ENCODE data around the gene JARID2.
A peak's percentile ranks its signal among the peaks of the same experiment; 100 is the strongest.

JARID2 gene

DNA sequence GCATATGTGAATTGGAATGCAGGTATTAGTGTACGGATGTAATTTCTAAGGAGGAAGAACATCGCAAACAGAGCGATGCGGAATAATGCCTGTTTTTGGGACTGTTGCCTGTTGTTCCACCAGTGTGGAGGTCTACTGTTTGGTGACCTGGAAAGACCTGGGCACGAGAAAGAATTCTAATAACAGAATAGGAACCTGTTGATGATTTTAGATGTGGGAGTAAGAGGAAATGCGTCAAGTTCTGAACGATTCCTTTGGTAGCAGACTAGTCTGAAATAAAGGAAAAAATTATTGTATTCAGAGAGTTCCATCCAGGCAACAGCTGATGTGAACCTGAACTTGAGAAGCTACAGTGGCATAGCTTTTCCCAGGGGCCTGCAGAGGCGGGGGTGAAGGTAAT lies 224.9 kb downstream of the JARID2 start:
- no peak for DNase-seq (ENCODE audit: low read depth)

DNA sequence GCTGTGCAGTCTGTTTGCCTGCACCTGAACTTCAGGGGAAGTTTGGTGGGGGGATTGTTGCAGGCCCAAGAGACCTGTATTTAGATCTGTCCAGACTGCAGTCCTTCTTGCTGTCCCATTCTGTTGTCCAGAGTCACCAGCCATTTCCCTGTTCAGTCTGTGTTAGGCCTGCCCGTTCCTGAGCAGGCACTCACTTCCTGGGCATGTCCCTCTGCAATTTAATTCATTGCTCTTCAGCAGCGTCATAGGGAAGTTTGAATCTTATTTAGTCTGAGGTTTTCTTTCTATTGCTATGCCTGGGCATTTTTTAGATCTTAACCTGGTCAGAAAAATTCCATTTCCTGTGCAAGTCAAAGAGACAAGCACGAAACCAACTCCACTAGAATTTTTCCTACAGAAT lies 226.8 kb downstream of the JARID2 start:
- DNase-seq (ENCODE audit: low read depth), result no peak

DNA sequence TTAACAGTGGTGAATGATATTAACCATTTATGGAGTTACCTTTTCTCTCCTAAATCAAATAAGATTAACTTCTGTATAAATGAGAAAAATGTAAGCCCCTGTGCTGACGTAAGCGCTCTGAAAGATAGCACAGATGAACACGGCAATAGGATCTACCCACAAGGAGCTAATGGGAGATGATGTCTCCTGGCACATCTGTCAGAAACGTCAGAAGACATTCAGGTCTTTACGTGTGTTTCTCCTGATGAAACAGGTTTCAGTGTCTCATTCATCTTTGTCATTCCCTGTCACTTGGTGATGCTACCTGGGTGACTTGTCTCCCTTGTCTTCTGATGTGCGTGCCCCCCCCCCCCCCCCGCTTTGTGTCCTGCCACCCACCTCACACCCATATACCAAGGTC lies 227.3 kb downstream of the JARID2 start:
- no peak for DNase-seq (ENCODE audit: low read depth)

DNA sequence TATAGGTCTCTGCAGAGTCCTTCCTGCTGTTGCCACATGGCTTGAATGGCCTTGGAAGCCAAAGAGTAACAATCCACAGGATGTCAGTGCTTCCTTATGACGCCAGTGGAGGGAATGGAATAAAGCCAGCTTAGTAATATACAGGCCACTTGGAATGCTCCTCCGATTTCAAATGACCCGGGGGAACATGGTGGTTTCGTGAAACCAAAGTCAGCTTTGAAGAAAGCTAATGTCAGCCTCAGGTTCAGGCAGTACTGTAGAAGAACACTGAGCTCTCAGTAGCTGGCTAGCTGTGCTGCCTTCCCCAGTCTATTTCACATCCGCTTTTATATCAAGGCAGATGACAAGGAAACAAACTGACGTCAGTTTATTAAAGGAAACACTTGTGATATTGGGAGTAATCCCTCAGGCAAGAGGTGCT lies 227.9 kb downstream of the JARID2 start:
- peak; percentile 64 for DNase-seq (ENCODE audit: low read depth)

DNA sequence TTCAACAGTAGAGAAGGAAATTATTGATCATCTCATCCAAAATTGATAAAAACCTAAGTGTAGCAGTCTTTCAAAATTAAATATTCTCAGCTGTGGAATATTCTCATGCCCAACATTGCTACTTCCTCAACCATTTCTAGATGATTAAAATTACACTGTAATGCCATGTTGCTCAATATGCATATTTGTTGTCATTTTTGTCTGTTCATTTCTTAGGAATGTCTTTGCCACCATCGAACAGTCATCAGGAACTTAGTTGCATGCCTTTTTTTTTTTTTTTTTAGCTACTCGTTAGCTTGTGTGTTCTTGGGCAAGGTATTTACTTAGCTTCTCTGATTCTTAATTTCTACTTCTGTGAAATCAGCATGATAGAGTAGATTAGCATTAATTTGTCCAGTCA lies 228.3 kb downstream of the JARID2 start:
- peak; percentile 63 for DNase-seq (ENCODE audit: low read depth)

DNA sequence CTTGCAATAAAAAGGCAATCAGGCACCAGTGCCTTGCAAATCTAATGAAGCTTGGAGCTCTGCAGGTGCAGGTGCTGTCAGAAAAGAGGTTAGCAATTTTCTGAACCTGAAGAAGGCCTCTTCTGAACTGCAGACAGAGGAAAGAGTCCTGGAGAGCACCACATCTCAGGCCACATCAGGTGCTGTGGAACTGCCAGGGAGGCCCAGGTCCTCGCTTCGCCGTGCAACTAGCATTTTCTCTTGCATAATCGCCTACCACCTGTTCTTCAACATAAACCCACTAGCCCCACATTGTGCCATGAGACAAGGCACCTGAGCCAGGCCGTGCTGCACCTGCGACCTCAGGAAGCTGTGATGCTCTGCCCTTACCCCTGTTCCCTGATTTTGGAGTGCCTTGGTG lies 229.4 kb downstream of the JARID2 start:
- DNase-seq (ENCODE audit: low read depth), result no peak

DNA sequence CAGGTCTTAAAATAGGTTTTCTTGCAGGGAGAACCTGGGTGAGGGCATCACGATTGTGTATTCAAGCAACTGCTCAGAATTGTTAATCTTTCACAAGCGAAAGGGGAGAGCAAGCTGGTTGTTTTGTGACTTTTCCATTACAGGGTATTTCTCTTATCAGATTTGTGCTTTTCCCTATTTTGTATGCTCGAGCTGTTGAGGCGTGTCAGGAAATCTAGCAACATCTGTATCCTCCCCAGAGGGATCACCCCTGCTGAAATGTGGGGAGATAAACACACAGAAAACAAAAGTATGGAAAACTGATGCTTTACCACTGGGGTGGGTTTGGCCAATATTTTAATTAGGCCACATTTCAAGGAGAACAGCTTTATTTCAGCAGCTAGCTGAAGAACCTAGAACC lies 230.0 kb downstream of the JARID2 start:
- DNase-seq (ENCODE audit: low read depth), result no peak

DNA sequence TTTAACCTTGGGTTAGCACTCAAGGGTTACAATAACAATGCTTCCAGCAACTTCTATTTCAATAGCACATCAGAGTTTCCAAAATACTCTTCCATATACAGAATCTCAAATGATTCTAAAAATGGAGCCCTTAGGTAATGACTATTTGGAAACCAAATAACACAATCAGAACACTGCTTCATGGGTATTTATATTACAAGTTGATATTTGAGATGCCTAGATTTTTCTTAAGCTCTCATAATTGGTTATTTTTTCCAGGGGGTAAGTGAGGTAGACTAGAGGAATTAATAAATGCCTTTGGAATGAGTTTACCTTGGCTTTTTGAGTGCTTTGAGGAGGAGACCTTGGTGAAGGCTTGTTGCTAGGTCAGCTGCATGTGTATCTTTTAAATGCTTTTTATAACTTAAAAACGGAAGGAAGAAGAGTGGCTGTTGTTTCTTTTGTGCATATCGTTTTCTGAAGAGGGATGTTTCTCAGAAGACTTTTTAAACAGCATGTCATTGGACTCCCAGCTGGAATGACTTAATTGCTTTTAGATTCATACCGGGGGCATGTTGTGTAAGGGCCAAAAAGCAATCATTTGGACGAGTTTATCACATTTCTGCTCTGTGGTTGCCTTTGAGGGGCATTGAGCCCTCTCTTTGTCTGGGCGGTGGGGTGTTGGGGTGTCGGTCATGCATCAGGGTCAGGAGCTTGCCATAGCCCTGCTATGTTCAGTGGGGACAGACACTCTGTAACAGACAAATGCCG lies 230.9 kb downstream of the JARID2 start:
- no peak for DNase-seq (ENCODE audit: low read depth)

DNA sequence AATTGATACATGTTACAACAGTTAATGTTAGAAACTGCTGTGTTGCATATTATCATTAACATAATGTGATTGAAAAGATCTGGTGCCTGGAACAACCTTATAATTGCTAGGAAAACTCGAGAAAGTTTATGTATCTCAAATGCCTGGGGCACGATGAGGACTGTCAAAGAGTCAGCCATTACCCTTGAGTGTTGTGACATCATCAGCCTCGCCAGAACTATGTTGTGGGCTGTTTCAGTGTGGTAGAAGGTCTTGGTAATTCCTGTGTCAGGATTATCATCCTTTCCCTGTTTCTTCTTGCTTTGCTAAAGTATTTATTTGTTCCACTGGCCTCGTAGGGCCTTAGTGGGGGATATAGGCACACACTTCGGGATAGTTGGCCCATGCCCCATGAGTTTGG lies 231.9 kb downstream of the JARID2 start:
- no peak for DNase-seq (ENCODE audit: low read depth)

DNA sequence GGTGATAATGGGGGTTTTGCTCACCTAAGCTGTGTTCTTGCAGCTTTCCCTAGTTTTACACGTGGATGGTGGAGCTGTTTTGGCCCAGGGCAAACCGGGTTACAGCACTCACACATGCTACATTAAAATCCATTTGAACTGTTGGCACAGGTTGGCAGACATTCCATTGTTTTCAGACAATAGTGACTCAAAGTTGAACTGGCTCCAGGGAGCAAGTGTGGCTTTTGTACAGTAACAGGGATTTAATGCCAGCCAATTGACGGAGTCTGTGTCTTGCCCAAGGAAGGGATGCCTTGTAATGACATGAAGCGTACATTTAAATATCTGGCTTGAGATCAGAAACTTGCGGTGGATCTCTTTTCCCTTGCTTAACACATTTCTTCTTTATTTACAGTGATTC lies 233.9 kb downstream of the JARID2 start:
- DNase-seq (ENCODE audit: low read depth), result no peak

DNA sequence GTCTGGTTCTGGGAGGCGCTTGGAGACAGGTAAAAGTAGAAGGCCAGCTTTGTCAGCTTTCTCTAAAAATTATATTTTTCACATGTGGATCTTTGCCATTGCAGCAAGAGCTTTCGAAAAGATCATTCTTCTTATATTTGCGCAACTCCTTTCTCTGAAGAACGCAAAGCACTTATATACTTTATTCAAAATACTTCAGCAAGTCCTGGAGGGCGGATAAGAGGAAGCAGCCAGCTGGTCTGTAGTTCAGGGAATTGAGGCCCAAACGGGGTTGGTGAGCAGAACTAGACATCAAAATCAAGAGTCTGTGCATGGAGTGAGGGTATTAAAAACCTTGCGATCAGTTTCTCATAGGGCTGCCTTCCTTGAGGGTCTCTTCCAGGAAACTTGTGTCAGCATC lies 234.7 kb downstream of the JARID2 start:
- DNase-seq (ENCODE audit: low read depth), result no peak

DNA sequence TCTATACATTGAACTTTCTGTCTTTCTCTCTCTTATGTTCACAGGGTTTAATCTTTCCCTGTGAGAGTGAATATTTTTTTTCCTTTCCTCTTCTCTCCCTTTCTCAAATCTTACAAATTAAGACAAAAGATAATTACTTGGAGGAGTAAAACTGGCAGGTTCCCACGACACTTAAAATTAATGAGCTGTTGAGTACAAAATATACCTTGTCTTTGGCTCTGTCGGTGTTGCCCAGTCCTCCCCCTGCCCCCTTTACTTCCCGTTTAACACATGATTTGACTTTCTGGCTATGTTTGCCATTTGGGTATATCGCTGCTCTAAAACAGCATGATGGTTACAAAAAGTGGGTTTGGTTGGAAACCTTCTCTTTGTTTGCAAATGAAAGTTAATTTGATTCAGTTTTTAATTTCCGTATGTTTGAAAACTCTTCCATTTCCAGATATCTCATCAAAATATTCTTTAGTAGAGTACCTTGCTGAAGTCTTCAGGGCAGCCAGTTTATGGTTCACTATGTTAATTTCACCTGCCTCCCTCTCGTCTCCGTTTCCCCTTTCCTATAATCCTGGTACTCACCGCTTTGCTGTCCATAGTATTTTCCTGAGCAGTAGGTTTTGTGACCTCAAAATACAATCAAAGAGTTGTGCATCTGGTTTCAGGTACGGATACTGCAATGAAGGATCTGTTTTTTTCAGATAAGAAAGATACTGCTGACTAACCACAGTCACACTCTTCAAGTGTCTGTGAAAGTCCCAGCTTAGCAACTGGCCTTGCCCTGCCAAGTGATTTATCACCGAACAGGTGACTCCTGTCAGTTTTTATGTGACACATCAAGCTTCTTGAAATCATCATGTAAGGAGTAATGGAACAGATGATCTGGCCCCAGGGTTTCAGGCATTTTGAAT lies 235.8 kb downstream of the JARID2 start:
- no peak for DNase-seq (ENCODE audit: low read depth)

DNA sequence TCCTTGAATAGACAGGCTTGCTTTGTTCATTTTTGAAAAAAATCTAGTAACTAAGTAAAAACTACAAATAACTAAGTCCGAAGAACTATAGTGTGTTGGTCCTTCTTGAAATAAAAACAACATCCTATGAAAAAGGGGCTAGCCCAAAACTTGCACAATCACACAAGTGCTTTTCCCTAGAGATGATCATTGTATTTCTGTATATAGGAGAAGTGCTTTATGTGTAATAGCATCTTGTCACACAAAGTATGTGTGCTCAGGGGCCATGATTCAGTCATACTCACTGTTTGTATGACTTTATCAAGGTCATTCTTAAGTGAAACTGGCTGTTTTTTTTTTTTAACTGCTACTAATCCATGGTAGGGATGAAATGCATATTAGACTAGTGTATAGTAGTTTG lies 237.2 kb downstream of the JARID2 start:
- DNase-seq (ENCODE audit: low read depth), result no peak

DNA sequence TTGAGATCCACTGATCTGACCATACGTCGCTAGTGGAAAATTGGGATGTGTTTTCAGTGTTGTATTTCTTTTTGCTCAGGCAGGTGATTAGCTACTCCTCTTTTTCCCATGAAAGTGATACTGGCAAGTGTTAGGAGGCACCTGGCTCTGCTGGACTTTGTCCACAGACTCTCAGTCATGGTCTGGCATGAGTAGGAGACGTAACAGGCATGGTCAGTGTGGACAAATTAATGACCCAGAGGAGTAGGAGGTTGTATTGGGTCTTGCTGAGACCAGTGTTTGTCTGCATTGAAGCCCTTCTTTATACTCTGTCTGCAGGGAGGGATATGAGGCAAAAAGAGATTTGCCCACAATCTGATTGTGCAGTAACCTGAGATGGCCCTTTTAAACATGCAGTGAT lies 238.3 kb downstream of the JARID2 start:
- DNase-seq (ENCODE audit: low read depth), result no peak

DNA sequence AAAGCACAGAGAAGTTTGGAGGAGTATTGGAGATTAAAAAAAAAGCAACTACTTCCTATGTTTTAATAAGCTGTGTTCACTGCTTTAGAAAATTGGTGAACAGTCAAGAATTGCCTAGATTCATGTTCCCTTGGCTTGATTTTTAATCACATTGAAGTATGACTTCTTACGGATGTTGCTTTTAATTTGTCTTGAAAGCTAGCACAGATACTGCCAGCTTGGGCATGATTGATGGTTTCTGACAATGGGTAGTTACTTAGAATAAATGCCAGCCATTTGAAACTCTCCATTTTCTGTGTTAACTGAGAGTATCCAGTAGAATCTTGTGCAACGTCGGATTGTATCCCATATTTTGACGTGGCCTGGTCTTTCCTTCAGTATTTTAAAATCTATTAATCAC lies 239.0 kb downstream of the JARID2 start:
- no peak for DNase-seq (ENCODE audit: low read depth)

DNA sequence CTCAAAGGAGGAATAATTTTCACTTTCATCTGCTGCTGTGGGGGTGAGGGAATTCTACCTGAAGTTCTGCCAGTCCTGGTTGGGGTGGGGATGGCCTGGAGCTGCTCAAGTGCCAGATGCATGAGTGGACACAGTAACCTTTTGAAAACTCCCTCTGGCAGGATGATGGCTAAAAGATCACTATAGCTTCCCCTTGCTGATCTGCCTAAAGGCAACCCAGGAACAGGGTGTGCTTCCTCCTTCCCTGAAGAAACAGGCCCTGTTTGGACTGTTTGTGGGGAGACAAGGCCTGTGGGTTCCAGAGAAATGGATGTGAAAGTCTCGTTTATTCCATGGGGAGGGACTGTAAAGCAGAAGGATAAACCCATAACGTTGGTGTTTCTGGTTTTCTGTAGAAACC lies 240.1 kb downstream of the JARID2 start:
- DNase-seq (ENCODE audit: low read depth), result no peak

DNA sequence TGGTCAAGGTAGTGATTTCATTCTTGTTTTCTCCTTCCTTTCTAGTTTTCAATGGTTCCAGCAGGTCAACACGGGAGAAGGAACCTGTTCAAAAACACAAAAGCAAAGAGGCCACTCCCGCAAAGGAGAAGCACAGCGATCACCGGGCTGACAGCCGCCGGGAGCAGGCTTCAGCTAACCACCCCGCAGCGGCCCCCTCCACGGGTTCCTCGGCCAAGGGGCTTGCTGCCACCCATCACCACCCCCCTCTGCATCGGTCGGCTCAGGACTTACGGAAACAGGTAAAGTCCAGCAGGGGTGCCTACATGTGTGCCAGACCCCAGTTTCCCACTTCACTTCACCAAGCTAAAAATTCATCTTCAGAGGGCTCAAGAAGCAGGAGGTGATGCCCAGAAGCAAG lies 241.4 kb downstream of the JARID2 start:
- DNase-seq (ENCODE audit: low read depth), result no peak

DNA sequence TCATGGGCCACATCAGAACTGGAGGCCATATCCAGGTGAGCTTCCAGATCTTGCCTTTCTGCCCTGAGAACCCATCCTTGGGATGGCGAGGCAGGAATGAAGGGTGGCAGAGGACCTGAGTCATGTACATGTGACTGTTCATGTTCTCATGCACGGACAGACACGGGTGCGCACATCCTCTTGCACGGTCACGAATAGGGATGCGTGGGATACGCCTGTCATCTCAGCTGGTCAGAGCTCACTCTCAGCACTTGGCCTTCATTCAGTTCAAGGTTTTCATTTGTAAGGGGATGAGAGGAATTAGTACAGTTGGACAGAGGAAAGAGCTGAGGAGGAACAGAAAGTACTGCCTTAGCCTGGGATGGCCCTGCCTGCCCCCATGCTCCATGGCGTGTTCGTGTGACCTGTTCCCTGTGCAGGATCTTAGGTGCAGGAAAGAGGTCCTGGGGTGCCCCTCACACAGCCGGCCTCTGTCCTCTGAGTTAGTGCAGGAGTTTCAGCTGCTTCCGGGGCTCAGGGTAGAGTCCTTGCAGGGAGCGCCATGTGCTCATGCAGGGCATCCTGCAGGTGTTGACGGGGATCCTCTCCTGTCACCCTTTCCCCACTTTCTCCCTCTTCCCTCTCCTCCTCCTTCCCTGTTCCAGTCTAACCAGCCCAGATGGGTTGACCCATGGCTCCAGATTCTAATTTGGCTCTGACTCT lies 243.5 kb downstream of the JARID2 start:
- no peak for DNase-seq (ENCODE audit: low read depth)

DNA sequence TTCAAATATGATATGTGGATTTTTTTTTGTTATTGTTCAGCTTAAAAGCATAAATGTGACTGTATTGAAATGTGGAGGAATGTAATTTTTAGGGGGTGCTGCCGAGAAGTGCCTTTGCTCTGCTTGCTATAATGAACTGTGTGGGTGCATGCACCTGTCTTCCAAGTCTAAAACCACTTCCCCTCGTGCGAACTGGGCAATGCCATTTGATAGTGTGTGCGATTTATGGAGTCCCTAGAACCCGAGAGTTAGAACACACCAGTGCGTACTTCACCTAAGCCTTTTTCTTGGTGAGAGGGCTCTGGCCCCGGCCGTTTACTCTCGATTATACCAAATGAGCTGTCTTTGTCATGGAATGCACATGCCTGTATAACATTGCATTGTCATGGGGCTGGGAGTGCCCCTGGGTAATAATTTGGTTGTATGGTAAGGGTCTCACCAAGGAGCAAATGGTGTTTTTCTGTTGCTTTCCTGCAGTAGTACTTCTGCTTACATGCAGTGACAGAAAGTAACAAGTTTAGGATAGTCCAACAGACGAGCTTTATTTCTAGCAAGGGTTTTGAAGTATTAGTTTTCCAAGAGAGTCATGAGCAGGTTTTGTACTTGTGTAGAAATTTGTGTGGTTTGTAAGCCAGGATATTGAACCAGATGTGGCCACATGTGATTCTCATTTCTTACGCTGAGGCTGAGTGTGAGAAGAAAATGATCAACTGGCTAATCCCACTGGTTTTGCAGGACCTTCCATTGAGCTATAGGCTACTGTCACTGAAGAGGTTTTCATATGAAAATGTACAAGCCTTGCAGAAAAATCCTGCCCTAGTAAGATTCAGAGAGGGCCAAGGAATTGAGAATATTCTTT lies 244.6 kb downstream of the JARID2 start:
- no peak for DNase-seq (ENCODE audit: low read depth)

DNA sequence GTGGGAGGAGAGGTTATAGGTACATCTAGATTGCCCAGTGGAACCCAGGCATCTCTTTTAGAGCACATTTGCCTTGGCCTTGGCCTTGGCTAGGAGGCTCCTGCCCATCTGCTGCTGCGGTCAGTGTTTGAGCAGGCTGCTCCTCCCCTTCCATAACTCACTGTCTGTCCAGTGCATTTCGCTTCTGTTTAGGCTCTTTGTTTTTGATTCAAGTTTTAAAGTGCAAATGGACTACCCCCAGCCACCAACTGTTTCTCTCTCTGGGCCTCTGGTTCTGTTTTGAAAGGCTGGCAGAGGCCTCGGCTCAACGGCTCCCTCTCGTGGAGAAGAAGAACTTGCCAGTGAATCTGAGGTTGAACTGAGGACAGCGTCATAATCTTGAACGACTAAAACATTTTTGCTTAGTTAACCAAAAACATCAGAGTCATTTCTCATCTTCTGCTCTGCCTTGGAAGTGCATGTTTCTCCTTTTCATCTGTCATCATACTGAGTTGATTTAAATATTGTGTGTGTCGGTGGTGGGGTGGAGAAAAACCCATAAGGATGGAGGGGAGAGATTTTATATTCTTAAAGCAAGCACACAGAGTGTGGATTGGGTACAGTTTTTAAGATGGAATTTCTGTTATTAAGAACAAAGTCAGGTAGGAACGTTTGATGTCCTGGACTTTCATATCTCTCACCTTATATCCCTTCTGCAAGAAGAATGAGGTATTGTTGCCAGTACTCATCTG lies 245.6 kb downstream of the JARID2 start:
- peak; percentile 72 for DNase-seq (ENCODE audit: low read depth)

DNA sequence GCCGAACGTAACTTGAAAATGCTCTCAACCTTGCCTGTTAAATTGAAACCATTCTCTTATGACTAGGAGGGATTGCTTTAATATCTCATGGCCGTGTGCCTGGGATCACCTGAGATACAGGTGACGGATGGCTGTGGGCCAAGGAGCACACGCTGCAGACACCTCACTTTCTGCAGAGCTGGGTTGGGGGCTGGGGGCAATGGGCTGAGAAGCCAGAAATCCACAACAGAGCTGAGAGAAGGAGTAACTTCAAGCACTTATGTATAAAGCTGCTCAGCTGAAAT lies 246.1 kb downstream of the JARID2 start:
- no peak for DNase-seq (ENCODE audit: low read depth)
